GM10266 (cell line): ENCODE results near the gene PCED1A.

ENCODE experiments used
- DNase-seq: peaks from one replicate; pipeline ENCODE4 v3.0.0; 2012; ENCODE audit errors: extremely low spot score
- CTCF ChIP-seq: IDR thresholded peaks from 2 replicates; pipeline ENCODE4 v1.5.1; 2012; ENCODE audit warnings: mild to moderate bottlenecking, low read depth; ENCODE audit not compliant: control insufficient read depth, insufficient read depth; ENCODE audit errors: missing control alignments

Gene PCED1A

DNA sequence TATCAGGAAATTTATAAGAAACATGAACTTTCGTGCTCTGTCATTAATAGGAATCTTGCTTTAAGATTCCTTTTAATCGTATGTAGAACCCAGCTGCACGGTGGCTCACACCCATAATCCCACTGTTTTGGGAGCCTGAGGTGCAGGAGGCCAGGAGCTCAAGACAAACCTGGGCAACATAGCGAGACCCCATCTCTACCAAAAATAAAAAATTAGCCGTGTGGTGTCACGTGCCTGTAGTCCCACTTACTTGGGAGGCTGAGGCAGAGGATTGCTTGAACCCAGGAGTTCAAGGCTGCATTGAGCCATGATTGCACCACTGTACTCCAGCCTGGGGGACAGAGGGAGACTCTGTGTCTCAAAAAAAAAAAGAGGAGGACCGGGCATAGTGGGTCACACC is 40.2 kb upstream of the PCED1A start:
- no peak for TF ChIP-seq CTCF
- DNase-seq: no peak

DNA sequence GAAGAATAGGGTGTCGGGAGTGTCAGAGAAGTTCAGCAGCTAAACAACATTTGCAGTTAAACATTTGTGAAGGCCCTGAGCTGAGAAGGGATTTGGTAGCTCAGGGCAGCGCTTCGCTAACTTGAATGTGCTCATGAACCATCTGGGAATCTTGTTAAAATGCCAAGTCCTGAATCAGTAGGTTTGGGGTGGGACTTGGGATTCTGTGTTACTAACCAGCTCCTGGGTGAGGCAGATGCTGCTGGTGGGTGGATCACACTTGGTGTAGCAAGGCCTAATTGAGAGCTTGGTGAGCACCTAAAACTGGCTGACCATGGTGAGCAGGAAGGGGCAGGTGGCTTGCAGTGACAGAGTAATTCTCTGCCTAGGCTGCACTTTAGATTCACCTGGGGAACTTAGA is 38.7 kb upstream of the PCED1A start:
- DNase-seq: no peak
- TF ChIP-seq CTCF: no peak

DNA sequence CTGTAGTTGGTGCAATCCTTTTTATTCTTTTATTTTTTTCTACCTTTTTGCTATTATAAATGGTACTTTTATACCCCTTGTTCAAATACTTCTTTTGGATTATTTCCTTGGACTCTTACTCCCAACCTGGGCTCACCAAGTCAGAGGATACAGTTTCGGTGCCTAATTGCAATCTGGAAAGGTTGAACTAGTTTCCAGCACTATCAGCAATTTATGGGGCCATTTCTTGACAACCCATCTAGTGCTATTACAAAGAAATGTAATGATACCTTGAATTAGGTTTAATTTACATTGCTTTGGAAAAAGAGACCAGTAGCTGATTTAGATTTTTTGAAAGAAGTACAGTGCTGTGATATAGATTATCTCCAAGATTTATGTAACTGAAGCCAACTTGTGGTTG is 38.1 kb upstream of the PCED1A start:
- TF ChIP-seq CTCF: no peak
- no peak for DNase-seq

- no peak for TF ChIP-seq CTCF
- DNase-seq: no peak
These were observed 35.3 kb upstream of the PCED1A start for GRCh38 chr20:2875690-2876203.

- no peak for TF ChIP-seq CTCF
- no peak for DNase-seq
These were observed 34.0 kb upstream of the PCED1A start for GRCh38 chr20:2874456-2874855.

DNA sequence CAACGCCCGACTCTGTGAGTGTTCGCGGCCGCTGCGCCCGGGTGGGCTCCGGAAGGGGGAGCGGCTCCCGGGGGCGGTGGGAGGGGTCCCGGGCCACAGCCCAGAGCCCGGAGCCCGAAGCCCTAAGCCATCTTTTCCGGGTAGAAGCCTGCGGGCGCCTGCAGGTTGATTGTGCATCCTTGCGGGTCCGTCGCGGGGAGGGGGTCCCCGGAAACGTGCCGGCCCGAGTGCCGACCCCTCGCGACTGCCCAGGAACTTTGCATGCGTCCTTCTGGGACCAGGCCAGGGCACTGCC is 33.2 kb upstream of the PCED1A start:
- peak; percentile 72 for DNase-seq
- no peak for TF ChIP-seq CTCF

GRCh38 chr20:2873010-2873746 is 32.7 kb upstream of the PCED1A start, which contains the start of gene PTPRA:
Gene PTPRA, plus strand, starts transcription at chr20:2873481. Its CDS starts 90,797 bp downstream, at chr20:2964278.
- DNase-seq: peak; percentile 97
- TF ChIP-seq CTCF: no peak
